ENCODE measurements around the gene PSMD12. TPM values are rescaled to one million over a fixed set of nuclear protein-coding genes. Genes with fewer than 3 reads are reported as not detected.
"Not testable (repeated sequence)": the region's sequence is repeated elsewhere in the genome, so short reads cannot be mapped to it uniquely, and the experiment has no call there.

Gene PSMD12
- total and polyA plus RNA-seq, 12 donors = 28.5 to 67.1 (median 48.4) TPM

DNA sequence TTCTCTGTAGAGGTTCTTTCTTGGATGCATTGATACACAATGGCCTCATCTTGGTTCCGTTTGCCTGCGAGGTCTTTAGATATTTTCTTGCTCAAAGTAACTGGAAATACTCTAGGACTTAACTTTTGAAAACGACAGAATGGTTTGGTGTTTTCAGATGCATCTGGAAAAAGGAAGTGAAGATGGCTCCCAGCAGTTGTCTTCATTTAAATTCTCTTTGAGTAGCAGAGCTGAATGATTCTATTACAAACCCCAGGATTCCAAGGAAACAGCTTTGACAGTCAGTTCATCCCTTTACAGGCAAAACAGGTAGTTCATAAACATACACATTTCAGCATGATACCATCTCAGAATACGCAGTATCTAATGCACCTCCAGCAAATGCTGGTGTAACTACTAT, 54.8 kb downstream of the PSMD12 start:
- H3K27me3 ChIP-seq = no peaks in the 10 kb centered on the region
- no peak for ATAC-seq
- no peak for DNase-seq
- WGBS, 2 donors = 77% methylated on average over 4 of the region's 4 CpGs
- intact Hi-C loops (cut with DNase I) = no loop called here
- peak overlapping the region in 6 of 10 donors; percentile 17 to 76 (median 54) for H3K27ac ChIP-seq
- TF ChIP-seq, protein P1, sequence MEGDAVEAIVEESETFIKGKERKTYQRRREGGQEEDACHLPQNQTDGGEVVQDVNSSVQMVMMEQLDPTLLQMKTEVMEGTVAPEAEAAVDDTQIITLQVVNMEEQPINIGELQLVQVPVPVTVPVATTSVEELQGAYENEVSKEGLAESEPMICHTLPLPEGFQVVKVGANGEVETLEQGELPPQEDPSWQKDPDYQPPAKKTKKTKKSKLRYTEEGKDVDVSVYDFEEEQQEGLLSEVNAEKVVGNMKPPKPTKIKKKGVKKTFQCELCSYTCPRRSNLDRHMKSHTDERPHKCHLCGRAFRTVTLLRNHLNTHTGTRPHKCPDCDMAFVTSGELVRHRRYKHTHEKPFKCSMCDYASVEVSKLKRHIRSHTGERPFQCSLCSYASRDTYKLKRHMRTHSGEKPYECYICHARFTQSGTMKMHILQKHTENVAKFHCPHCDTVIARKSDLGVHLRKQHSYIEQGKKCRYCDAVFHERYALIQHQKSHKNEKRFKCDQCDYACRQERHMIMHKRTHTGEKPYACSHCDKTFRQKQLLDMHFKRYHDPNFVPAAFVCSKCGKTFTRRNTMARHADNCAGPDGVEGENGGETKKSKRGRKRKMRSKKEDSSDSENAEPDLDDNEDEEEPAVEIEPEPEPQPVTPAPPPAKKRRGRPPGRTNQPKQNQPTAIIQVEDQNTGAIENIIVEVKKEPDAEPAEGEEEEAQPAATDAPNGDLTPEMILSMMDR (IDR thresholded peaks at IDR 0.05) = no peak
- H3K4me3 ChIP-seq = no peak overlapping the region
- H3K9me3 ChIP-seq = no peaks in the 10 kb centered on the region
- H3K4me1 ChIP-seq = peaks cover 0 to 21% (median 9%) of the 10 kb centered on the region in 9 donors
- no peaks in the 10 kb centered on the region for H3K36me3 ChIP-seq

DNA sequence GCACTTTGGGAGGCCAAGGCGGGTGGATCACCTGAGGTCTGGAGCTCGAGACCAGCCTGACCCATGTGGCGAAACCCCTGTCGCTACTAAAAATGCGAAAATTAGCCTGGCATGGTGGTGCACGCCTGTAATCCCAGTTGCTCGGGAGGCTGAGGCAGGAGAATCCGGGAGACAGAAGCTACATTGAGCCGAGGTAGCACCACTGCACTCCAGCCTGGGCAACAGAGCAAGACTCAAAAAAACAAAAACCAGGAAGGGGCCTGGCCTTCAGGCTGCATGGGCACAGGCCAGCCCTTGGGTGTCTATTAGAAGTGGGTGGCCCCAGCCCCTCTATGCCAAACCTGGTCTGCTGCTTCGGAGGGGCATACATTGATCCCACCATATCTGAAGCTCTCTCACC, 56.0 kb downstream of the PSMD12 start:
- ATAC-seq (no peak), DNase-seq (no peak)
- intact Hi-C loops (cut with DNase I) = no loop called here
- Histone ChIP-seq H3K27ac (no peak overlapping the region), H3K27me3 (no peaks in the 10 kb centered on the region), H3K4me1 (peaks cover 0 to 21% (median 9%) of the 10 kb centered on the region in 9 donors), H3K9me3 (no peaks in the 10 kb centered on the region), H3K4me3 (no peak overlapping the region), H3K36me3 (no peaks in the 10 kb centered on the region)
- 95 to 98% methylated on average over 10 of the region's 10 CpGs for WGBS, 2 donors
- TF ChIP-seq, protein P1 (IDR thresholded peaks at IDR 0.05) = no peak

DNA sequence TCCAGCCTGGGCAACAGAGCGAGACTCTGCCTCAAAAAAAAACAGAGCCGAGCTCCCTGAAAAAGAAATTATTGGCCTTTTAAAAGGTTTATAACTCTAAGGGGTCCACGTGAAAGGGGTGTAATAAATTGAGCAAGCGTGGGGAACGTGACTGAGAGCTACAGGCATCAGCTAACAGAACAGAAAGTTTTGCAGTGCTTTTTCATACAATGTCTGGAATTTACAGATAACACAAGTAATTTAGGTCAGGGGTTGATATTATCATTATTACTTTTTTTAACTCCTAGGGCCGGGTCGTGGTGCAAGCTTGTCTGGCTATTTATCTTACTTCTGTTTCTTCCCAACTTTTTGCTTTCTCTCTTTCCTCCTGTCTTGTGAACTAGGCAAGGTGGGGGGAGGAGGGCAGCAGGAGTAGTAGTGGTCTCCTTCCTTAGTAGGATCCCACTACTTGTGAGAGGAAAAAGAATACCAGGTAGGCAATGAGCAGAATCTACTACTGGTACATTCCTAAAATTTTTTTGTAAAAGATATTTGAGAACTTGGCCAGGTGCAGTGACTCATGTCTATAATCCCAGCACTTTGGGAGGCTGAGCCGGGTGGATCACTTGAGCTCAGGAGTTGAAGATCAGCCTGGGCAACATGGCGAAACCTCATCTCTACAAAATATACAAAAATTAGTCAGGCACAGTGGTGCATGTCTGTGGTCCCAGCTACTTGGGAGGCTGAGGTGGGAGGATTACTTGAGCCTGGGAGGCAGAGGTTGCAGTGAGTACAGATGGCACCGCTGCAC, 60.7 kb downstream of the PSMD12 start:
- H3K4me3 ChIP-seq; H3K9me3 ChIP-seq; H3K36me3 ChIP-seq; intact Hi-C loops (cut with DNase I); H3K4me1 ChIP-seq; ATAC-seq; DNase-seq; H3K27me3 ChIP-seq; H3K27ac ChIP-seq: not testable (repeated sequence)
- WGBS, 2 donors = 74 to 78% methylated on average over 10 of the region's 10 CpGs

DNA sequence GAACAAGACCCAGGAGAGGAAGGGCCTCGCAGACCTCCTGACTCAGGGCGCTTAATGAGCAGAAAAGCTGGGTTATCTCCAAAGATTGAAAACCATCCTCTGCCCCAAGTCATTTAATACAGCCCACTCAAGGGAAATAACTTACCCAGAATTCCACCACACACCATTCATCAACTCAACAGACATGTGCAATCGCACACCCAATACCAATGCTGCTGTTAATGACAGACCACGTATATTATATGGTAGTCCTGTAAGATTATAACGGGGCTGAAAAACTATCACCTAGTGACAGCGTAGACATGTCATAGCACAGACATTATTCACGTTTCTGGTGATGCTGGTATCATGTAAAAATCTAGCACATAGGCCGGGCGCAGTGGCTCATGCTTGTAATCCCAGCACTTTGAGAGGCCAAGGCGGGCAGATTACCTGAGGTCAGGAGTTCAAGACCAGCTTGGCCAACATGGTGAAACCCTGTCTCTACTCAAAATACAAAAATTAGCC, 68.9 kb downstream of the PSMD12 start:
- no peak for DNase-seq
- WGBS, 2 donors = 88 to 93% methylated on average over 10 of the region's 10 CpGs
- no peak for ATAC-seq

More for the DNA sequence above, 68.9 kb downstream of the PSMD12 start:
- no peaks in the 10 kb centered on the region for H3K9me3 ChIP-seq
- TF ChIP-seq, protein P1 (IDR thresholded peaks at IDR 0.05) = no peak
- no peaks in the 10 kb centered on the region for H3K27me3 ChIP-seq
- no peak overlapping the region for H3K27ac ChIP-seq
- no peak overlapping the region for H3K4me3 ChIP-seq
- peaks cover 0 to 10% (median 0%) of the 10 kb centered on the region in 9 donors for H3K4me1 ChIP-seq
- intact Hi-C loops (cut with DNase I) = loop anchor here in 2 of 10 donors (10.0 kb wide), 2 partner anchors 53 to 83 kb away; partner anchors contain the start of gene HELZ (in 2 of the 2)
- H3K36me3 ChIP-seq = no peaks in the 10 kb centered on the region
